Kidney epithelial cell (primary cell): ENCODE measurements around the gene ABCA7. TPM values are rescaled to one million over a fixed set of nuclear protein-coding genes. Genes with fewer than 3 reads are reported as not detected.

Experiments used
- DNase-seq: peaks from one replicate; pipeline ENCODE4 v3.0.0-alpha.2; 2010; ENCODE audit warnings: low read depth
- H3K27me3 ChIP-seq: 2 replicates; pipeline ENCODE4 v1.6.0; 2011; ENCODE audit warnings: low read length; ENCODE audit not compliant: control insufficient read depth, insufficient read depth
- H3K36me3 ChIP-seq: 2 replicates; pipeline ENCODE4 v1.5.1; 2011; ENCODE audit warnings: low read length; ENCODE audit not compliant: control insufficient read depth, insufficient read depth
- H3K4me3 ChIP-seq: 2 replicates; pipeline ENCODE4 v1.5.1; 2011; ENCODE audit warnings: low read depth, mild to moderate bottlenecking, control low read depth, low read length
- CTCF ChIP-seq: IDR thresholded peaks from 2 replicates; pipeline ENCODE4 v1.5.1; 2011; ENCODE audit warnings: mild to moderate bottlenecking, moderate library complexity, low read length, control low read depth, inconsistent platforms; ENCODE audit not compliant: insufficient read depth, poor library complexity, severe bottlenecking
- total RNA-seq: library from RNA; depleted of rRNA; stranded (reverse); fragments of >200 nt; gene quantifications from 2 replicates; pipeline ENCODE4 v1.2.3, GENCODE V29; 2015

Gene ABCA7
- total RNA-seq, 1 donor from 2014 or later = 16.4 TPM

GRCh38 chr19:1041835-1042685 is 2.2 kb downstream of the ABCA7 start:
- DNase-seq = no peak
- H3K36me3 ChIP-seq = peaks cover 1% of the 10 kb centered on the region
- H3K4me3 ChIP-seq = no peak overlapping the region
- no peaks in the 10 kb centered on the region for H3K27me3 ChIP-seq
- TF ChIP-seq CTCF = no peak

GRCh38 chr19:1042689-1043511 is 3.0 kb downstream of the ABCA7 start:
- Histone ChIP-seq H3K36me3 (peaks cover 1% of the 10 kb centered on the region), H3K27me3 (no peaks in the 10 kb centered on the region), H3K4me3 (no peak overlapping the region)
- no peak for TF ChIP-seq CTCF
- no peak for DNase-seq

GRCh38 chr19:1045247-1045603 is 5.3 kb downstream of the ABCA7 start:
- no peak for DNase-seq
- Histone ChIP-seq H3K36me3 (no peaks in the 10 kb centered on the region), H3K4me3 (no peak overlapping the region), H3K27me3 (no peaks in the 10 kb centered on the region)
- TF ChIP-seq CTCF = no peak

- no peak for TF ChIP-seq CTCF
Measured at GRCh38 chr19:1046117-1046626, 6.3 kb downstream of the ABCA7 start.

GRCh38 chr19:1046836-1047695 is 7.2 kb downstream of the ABCA7 start:
- Histone ChIP-seq H3K4me3 (no peak overlapping the region), H3K36me3 (no peaks in the 10 kb centered on the region), H3K27me3 (no peaks in the 10 kb centered on the region)
- TF ChIP-seq CTCF = no peak
- no peak for DNase-seq

More at GRCh38 chr19:1046117-1046626, 6.3 kb downstream of the ABCA7 start:
- Histone ChIP-seq H3K4me3 (no peak overlapping the region), H3K36me3 (no peaks in the 10 kb centered on the region), H3K27me3 (no peaks in the 10 kb centered on the region)
- no peak for DNase-seq
